Epithelial cell of esophagus (primary cell): ENCODE data around the gene CKAP2L.

Experiments
- DNase-seq: peaks from one replicate; pipeline ENCODE4 v3.0.0; 2010; ENCODE audit warnings: low read depth
- H3K4me3 ChIP-seq: 2 replicates; pipeline ENCODE4 v1.5.1; 2011; ENCODE audit warnings: mild to moderate bottlenecking, low read length, control low read depth
- TF ChIP-seq, protein P1 (sequence below): IDR thresholded peaks from 2 replicates; pipeline ENCODE4 v1.5.1; 2011; ENCODE audit warnings: low read depth, mild to moderate bottlenecking, low read length, control low read depth, inconsistent platforms; ENCODE audit not compliant: insufficient read depth; ENCODE audit errors: missing control alignments

The CKAP2L gene

DNA sequence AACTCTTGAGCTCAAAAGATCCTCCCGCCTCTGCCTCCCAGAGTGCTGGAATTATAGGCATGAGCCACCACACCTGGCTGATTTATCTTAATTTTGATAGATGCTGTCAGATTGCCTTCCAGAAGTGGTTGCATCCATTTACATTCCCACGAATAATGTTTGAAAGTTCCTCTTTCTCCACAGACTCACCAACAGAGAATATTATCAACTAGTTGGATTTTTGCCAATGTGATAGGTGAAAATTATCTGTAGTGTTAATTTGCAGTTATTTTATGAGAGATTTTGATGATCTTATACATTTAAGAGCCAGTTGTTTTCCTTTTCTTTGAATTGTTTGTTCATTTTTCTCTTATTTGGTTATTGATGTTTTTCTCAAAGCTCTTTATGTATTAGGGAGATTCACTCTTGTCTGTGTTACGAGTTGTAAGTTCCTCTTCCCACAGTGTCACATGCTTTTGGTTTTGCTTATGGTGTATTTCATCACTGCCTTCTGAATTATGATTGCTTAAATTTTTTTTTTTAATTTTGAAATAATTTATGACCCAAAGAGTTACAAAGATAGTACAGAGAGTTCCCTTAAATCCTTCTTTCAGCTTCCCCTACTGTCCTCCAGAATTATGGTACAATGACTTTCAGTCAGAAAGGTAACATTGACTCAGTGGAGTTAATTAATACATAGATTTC is 64.3 kb downstream of the CKAP2L start:
- TF ChIP-seq, protein P1, sequence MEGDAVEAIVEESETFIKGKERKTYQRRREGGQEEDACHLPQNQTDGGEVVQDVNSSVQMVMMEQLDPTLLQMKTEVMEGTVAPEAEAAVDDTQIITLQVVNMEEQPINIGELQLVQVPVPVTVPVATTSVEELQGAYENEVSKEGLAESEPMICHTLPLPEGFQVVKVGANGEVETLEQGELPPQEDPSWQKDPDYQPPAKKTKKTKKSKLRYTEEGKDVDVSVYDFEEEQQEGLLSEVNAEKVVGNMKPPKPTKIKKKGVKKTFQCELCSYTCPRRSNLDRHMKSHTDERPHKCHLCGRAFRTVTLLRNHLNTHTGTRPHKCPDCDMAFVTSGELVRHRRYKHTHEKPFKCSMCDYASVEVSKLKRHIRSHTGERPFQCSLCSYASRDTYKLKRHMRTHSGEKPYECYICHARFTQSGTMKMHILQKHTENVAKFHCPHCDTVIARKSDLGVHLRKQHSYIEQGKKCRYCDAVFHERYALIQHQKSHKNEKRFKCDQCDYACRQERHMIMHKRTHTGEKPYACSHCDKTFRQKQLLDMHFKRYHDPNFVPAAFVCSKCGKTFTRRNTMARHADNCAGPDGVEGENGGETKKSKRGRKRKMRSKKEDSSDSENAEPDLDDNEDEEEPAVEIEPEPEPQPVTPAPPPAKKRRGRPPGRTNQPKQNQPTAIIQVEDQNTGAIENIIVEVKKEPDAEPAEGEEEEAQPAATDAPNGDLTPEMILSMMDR, result no peak
- no peak for DNase-seq
- no peak overlapping the region for H3K4me3 ChIP-seq

DNA sequence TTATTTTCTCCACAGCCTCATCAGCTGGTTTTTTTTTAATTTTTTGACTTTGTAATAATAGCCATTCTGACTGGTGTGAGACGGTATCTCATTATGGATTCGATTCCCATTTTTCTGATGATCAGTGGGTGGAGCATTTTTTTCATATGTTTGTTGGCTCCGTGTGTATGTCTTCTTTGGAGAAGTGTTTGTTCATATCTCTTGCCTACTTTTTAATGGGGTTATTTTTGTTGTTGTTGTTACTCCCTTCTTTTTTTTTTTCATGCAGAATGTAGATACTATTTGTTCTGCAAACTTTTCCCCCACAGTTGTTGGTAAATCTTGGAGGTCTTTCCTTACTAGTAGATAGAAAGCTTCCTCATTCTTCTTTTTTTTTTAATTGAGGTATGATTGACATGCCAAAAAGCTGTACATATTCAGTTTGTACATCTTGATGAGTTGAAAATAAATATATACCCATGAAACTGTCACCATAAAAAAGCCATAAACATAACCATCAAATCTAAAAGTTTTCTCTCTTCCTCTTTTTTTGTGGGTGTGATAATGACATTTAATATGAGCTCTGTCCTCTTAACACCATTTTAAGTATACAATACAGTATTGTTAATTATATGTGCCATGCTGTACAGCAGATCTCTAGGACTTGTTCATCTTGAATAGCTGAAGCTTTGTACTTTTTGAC is 65.4 kb downstream of the CKAP2L start:
- no peak for DNase-seq
- TF ChIP-seq, protein P1, result no peak
- no peak overlapping the region for H3K4me3 ChIP-seq

DNA sequence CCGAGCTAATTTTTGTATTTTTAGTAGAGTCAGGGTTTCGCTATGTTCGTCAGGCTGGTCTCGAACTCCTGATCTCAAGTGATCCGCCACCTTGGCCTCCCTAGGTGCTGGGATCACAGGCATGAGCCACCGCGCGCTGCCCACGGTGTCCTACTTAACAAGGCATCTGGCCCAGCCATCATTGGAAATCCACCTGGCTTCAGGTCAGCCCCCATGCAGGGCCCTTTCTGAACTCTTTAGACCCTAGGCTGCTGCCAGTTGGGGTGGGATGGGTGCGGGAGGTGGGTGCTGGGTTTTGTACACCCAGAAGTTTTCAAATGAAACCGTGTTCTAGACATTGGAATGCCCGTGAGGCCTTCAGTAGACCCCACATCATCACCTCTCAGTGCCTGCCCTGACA is 70.2 kb downstream of the CKAP2L start:
- DNase-seq, result no peak
- TF ChIP-seq, protein P1, result no peak
- H3K4me3 ChIP-seq, result no peak overlapping the region

DNA sequence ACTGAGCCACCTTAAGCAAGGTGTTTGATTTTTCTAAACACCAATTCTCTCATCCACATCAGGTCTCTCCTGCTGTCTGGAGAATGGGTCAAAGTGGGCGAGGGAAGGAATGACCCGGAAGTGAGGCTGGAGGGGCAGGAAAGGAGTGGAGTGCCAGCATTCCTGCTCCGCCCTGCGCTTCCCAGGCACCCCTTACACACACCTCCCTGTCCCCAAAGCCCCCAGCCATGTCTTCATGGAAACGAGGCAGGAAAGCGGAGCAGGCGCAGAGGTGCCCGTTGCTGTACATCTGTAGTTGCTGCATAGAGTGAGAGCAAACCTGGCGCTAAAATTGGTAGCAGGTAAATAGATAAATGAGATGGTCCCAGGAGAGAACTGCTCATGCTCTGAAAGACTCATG is 70.8 kb downstream of the CKAP2L start:
- no peak overlapping the region for H3K4me3 ChIP-seq
- TF ChIP-seq, protein P1, result no peak
- DNase-seq, result no peak

DNA sequence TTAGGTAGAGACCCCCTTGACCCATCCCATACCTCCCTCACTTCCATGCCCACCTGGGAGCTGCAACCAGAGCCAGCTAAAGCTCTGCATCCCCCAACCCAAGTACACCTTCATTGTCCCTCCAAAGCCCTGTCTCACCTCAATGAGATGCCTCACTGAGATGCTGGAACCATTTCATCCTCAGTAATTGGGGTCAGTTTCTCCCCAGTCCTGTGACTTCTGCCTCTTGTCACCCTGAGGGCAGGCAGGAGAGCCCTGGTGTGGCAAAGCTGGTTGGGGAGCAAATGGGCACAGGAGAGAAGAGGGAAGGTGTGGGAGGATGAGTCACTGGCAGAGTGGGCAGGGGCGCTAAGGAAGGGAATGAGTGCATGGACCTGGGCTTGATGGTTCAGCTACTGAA is 71.5 kb downstream of the CKAP2L start:
- no peak overlapping the region for H3K4me3 ChIP-seq
- DNase-seq, result peak; percentile 55
- TF ChIP-seq, protein P1, result no peak

DNA sequence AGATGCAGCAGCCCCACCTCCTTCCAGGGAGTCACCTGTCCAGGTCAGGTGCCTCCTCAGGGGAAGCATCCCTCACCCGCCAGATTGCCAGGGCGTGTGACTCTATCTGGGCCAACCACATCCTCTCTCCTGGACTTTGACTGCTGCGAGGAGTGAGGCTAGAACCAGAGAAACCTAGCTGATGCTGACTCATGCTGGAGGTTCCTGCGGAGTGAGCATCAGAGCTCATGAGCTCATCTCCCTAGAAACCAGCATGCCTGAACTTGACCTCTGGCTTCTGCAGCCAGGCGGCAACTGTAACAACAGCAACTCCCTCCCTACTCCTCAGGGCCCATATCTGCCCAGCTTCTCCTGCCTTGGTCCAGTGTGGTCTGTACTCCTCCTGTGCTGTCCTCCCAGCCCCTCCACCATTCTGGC is 71.9 kb downstream of the CKAP2L start:
- TF ChIP-seq, protein P1, result no peak
- DNase-seq, result peak; percentile 99
- no peak overlapping the region for H3K4me3 ChIP-seq
